Daoy (cell line): ENCODE data around the gene TCL1B. TPM values are rescaled to one million over a fixed set of nuclear protein-coding genes. Genes with fewer than 3 reads are reported as not detected.

Experiments
- DNase-seq: peaks from one replicate; pipeline ENCODE4 v3.0.0-alpha.2; 2015; ENCODE audit warnings: low read depth
- total RNA-seq: library from RNA; depleted of rRNA; stranded (reverse); fragments of >200 nt; shearing (Covaris generic); gene quantifications from 2 replicates; pipeline ENCODE4 v1.2.3, GENCODE V29; 2014; rRNA removed

Gene TCL1B
- 0.11 and 0.42 TPM in 2 replicates for total RNA-seq

- DNase-seq, result no peak
Observed at GRCh38 chr14:95685978-95686922, at the start of gene TCL1B. TSS of gene TCL1B (plus strand) at chr14:95686426. CDS start at chr14:95686468, 42 bp downstream.

- no peak for DNase-seq
Observed at GRCh38 chr14:95644981-95645380, 41.2 kb upstream of the TCL1B start.

GRCh38 chr14:95645389-95645996 lies 40.7 kb upstream of the TCL1B start:
- peak; percentile 50 for DNase-seq

GRCh38 chr14:95647926-95648325 lies 38.3 kb upstream of the TCL1B start:
- DNase-seq, result no peak

GRCh38 chr14:95649230-95649629 lies 37.0 kb upstream of the TCL1B start:
- no peak for DNase-seq

- no peak for DNase-seq
Observed at GRCh38 chr14:95651028-95651427, 35.2 kb upstream of the TCL1B start.

GRCh38 chr14:95651821-95652583 lies 34.2 kb upstream of the TCL1B start:
- no peak for DNase-seq

GRCh38 chr14:95652690-95653089 lies 33.5 kb upstream of the TCL1B start:
- DNase-seq, result no peak

- DNase-seq, result no peak
Observed at GRCh38 chr14:95655461-95655860, 30.8 kb upstream of the TCL1B start.

GRCh38 chr14:95656634-95657033 lies 29.6 kb upstream of the TCL1B start:
- no peak for DNase-seq

GRCh38 chr14:95657454-95657853 lies 28.8 kb upstream of the TCL1B start:
- DNase-seq, result no peak

- no peak for DNase-seq
Observed at GRCh38 chr14:95659293-95659989, 26.8 kb upstream of the TCL1B start.

GRCh38 chr14:95659990-95660385 lies 26.2 kb upstream of the TCL1B start:
- DNase-seq, result no peak

- peak; percentile 33 for DNase-seq
Observed at GRCh38 chr14:95660651-95661515, 25.3 kb upstream of the TCL1B start.

- DNase-seq, result no peak
Observed at GRCh38 chr14:95662376-95663186, 23.6 kb upstream of the TCL1B start.

GRCh38 chr14:95663226-95663797 lies 22.9 kb upstream of the TCL1B start:
- no peak for DNase-seq

GRCh38 chr14:95664066-95664465 lies 22.2 kb upstream of the TCL1B start:
- no peak for DNase-seq

GRCh38 chr14:95664546-95664945 lies 21.7 kb upstream of the TCL1B start:
- no peak for DNase-seq

GRCh38 chr14:95665530-95665929 lies 20.7 kb upstream of the TCL1B start:
- DNase-seq, result peak; percentile 26
